BE2C (cell line): ENCODE data around the gene FXYD4.
A peak's percentile ranks its signal among the peaks of the same experiment; 100 is the strongest.

ENCODE experiments used
- DNase-seq: peaks from one replicate; pipeline ENCODE4 v3.0.0-alpha.2; 2020
- H3K27me3 ChIP-seq: fragments of 250-450 bp; sonication (Bioruptor Pico); 2 replicates; pipeline ENCODE4 v1.5.1; 2020; ENCODE audit warnings: mild to moderate bottlenecking
- H3K36me3 ChIP-seq: fragments of 250-450 bp; sonication (Bioruptor Pico); 2 replicates; pipeline ENCODE4 v1.5.1; 2020; ENCODE audit warnings: mild to moderate bottlenecking
- H3K4me1 ChIP-seq: fragments of 250-450 bp; sonication (Bioruptor Pico); 2 replicates; pipeline ENCODE4 v1.5.1; 2020
- H3K4me3 ChIP-seq: 2 replicates; pipeline ENCODE4 v1.5.1; 2011; ENCODE audit warnings: low read depth, low read length
- H3K9me3 ChIP-seq: fragments of 250-450 bp; sonication (Bioruptor Pico); 2 replicates; pipeline ENCODE4 v1.5.1; 2020
- TF ChIP-seq, protein P1 (sequence below): IDR thresholded peaks from 2 replicates; pipeline ENCODE4 v1.5.1; 2012; ENCODE audit warnings: mild to moderate bottlenecking, low read depth, low read length

FXYD4 gene

DNA sequence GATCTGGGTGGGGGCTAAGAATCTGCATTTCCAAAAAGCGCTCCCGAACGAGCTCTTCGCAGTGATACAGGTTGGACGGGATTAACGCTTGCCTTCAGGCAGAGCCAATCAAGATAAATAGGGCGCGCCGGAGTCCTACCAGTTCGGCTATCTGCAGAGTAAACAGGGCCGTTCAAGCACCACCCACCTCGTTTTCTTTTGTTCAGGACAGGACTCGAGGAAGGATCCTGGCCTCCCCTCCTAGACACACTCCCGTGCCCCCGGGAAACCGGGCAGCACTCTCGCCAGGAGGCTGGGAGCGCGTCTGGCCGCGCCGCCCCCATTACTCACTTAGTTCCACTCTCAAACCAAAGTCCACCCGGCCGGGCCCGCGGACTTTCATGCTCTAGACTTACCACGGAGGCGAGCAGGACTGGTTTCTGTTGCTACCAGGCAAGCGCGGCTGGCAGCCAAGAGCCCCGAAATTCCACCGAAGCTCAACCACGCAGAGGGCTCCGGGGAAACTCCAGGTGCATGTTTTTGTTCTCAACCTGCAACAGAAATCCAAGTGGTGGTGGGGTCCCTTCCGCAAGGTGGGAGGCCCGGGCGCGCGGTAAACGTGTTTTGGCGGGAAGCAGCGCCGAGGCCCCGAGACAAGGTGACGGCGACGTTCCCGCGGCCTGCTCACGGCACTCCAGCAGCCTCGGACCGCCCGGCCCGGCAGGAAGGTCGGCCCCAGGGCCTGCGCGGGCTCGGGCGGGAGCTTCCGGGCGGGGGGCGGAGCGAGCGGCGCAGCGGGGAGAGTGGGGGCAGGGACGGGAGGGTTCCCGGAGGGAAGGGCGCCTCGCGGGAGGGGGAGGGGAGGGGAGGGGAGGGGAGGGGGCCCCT lies 24.9 kb downstream of the FXYD4 start:
- no peaks in the 10 kb centered on the region for H3K27me3 ChIP-seq
- TF ChIP-seq, protein P1, sequence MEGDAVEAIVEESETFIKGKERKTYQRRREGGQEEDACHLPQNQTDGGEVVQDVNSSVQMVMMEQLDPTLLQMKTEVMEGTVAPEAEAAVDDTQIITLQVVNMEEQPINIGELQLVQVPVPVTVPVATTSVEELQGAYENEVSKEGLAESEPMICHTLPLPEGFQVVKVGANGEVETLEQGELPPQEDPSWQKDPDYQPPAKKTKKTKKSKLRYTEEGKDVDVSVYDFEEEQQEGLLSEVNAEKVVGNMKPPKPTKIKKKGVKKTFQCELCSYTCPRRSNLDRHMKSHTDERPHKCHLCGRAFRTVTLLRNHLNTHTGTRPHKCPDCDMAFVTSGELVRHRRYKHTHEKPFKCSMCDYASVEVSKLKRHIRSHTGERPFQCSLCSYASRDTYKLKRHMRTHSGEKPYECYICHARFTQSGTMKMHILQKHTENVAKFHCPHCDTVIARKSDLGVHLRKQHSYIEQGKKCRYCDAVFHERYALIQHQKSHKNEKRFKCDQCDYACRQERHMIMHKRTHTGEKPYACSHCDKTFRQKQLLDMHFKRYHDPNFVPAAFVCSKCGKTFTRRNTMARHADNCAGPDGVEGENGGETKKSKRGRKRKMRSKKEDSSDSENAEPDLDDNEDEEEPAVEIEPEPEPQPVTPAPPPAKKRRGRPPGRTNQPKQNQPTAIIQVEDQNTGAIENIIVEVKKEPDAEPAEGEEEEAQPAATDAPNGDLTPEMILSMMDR: no peak
- H3K36me3 ChIP-seq: peaks cover 61% of the 10 kb centered on the region
- DNase-seq: peak; percentile 86
- H3K4me3 ChIP-seq: peak overlapping the region; percentile 80
- no peaks in the 10 kb centered on the region for H3K9me3 ChIP-seq
- peaks cover 4% of the 10 kb centered on the region; the same call in 1 of the 2 replicates for H3K4me1 ChIP-seq

DNA sequence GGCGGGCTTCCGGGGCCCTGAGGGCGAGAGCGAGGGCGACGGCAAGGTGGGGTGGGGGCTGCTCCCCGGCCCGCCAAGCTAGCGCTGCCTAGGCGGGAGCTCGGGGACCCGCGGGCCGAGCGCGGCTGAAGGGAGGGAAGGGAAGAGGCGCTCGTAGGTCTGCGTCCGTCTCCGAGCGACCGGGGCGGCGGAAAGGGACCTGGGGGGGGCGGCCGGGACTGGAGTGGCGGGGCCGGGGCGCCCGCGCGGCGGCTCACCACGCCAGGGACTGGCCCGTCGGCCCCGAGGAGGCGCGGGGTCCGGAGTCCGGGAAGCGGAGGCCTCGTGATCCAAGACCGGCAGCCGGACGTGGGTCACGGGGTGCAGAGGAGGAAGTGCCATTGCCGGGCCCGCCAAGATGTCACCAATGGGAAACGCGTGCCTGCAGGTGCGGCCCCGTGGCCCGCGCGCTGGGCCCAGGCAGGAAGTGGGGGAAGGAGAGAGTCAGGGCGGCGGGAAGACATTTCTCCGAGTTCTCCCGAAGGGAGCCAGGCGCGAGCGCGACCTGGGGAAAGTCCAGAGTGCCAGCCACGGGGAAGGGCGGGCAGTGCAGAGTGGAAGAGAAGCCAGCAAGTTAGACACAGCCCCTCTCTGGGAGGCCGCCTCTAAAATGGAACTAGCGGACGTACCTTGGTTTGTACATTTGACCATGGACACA lies 25.6 kb downstream of the FXYD4 start:
- H3K27me3 ChIP-seq: no peaks in the 10 kb centered on the region
- no peaks in the 10 kb centered on the region for H3K9me3 ChIP-seq
- TF ChIP-seq, protein P1: no peak
- H3K4me1 ChIP-seq: peaks cover 4% of the 10 kb centered on the region; the same call in 1 of the 2 replicates
- peaks cover 60% of the 10 kb centered on the region for H3K36me3 ChIP-seq
- peak; percentile 89 for DNase-seq
- H3K4me3 ChIP-seq: peak overlapping the region; percentile 80

DNA sequence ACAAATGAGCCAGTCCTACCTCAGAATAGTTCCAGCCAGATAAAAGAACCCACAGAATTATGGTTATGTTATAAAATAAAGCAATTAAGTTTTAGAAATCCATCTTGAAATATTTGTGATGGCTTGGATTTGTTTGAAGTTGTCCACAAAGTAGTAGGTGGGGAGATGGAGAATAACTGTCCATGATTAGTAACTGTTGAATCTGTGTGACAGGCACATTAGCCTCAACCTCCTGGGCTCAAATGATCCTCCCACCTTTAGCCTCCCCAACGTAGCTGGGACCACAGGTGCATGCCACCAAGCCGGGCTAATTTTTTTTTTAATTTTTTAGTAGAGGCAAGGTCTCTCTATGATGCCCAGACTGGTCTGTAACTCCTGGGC lies 27.5 kb downstream of the FXYD4 start:
- Histone ChIP-seq H3K4me1 (peaks cover 4% of the 10 kb centered on the region), H3K9me3 (no peaks in the 10 kb centered on the region), H3K27me3 (no peaks in the 10 kb centered on the region), H3K36me3 (peaks cover 53% of the 10 kb centered on the region), H3K4me3 (no peak overlapping the region)
- DNase-seq: no peak
- TF ChIP-seq, protein P1: no peak

DNA sequence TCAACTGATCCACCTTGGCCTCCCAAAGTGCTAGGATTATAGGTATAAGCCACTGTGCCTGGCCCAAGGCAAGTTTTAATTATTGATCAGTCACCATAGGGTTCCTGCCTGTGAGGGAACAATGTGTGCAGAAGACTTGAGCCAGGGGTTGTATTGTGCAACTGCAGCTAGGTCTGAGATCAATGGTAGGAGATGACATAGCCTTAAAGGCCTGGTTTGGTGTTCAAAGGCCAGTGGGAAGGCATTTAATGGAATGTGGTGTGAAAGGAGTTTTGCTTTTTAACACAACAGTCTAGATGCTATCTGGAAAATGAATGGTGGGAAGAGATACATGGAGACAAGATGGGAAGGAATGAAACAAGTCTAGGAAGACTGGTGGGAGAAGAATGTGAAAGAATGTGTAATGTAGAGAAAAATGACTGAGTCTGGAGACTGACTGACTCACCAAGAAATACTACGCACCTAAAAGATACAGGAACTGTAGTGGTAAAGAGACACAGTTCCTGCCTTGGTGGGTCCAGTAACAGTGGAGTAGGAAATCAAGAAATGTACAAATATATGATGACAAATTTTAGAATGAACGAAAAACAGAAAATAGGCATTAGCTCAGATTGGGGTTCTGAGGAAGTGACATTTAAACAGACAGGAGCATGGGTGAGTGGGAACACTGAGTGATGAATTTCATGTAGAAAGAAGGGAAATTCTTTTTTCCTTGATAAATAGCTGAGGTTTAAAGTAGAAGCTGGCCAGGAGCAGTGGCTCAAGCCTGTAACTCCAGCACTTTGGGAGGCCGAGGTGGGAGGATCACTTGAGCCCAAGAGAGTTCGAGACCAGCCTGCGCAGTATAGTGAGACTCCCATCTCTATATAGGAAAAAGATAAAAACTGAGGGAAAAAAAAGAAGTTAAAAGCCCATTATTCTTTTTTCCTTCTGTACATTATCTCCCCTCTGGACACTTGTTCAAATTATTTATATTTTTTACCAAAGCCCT lies 28.2 kb downstream of the FXYD4 start:
- DNase-seq: no peak
- H3K4me3 ChIP-seq: no peak overlapping the region
- peaks cover 47% of the 10 kb centered on the region for H3K36me3 ChIP-seq
- H3K9me3 ChIP-seq: no peaks in the 10 kb centered on the region
- TF ChIP-seq, protein P1: no peak
- H3K4me1 ChIP-seq: peaks cover 4% of the 10 kb centered on the region
- no peaks in the 10 kb centered on the region for H3K27me3 ChIP-seq

DNA sequence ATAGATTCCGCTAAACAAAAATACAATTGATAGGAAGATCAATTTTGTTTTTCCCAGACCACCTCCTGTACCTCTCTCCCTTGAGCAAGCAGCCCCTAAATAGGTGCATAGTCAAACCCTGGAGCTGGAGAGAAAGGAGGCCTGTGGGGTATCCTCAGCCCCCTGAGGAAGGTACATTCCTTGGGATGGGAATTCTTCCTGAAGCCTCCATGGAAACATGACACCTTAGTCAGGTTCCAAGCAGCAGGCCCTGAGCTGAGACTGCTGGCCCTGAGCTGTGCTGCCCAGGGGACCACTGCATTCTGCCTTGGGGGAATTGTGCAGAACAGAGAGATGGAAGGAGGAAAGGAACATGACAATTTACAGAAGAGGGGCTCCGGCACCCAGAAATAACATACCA lies 30.2 kb downstream of the FXYD4 start:
- Histone ChIP-seq H3K36me3 (peaks cover 35% of the 10 kb centered on the region), H3K27me3 (no peaks in the 10 kb centered on the region), H3K4me1 (no peaks in the 10 kb centered on the region; the same call in 1 of the 2 replicates), H3K4me3 (no peak overlapping the region), H3K9me3 (no peaks in the 10 kb centered on the region)
- no peak for DNase-seq
- TF ChIP-seq, protein P1: no peak
